Measurements from ENCODE around the gene ALPK1.
A peak's percentile ranks its signal among the peaks of the same experiment; 100 is the strongest.
"Not testable (repeated sequence)": the region's sequence is repeated elsewhere in the genome, so short reads cannot be mapped to it uniquely, and the experiment has no call there.

Gene ALPK1

GRCh38 chr4:112289407-112290253, 7.5 kb upstream of the ALPK1 start:
- Mint-ChIP-seq H3K27me3 (ENCODE audit: low read depth) (no peaks in the 10 kb centered on the region), H3K27ac (no peak overlapping the region), H3K9me3 (no peaks in the 10 kb centered on the region), H3K4me1 (peaks cover 4% of the 10 kb centered on the region), H3K4me3 (no peak overlapping the region), H3K36me3 (ENCODE audit: low read depth) (no peaks in the 10 kb centered on the region)
- TF ChIP-seq CTCF (IDR thresholded peaks at IDR 0.05; ENCODE audit: unreplicated experiment in 3 of 3): no peak

DNA sequence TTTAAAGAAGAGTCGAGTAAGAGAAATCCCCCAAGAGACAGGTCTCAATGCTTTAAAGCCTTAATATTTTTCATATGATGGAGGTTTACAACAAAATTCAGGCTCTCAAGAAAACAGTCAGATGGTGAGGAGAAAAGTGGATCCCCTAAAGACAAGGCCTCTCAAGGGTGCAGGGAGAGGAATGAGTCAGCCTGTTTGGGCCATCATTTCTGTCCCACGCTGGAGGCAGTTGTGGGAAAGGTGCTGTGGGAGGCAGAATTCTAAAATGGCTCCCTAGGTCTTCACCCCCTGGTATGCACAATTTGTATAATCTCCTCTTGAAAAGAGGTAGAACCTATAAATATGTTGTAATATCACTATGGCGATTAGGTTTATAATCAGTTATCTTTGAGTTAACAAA, 6.8 kb upstream of the ALPK1 start:
- no peaks in the 10 kb centered on the region for H3K36me3 Mint-ChIP-seq (ENCODE audit: low read depth)
- no peak overlapping the region for H3K4me3 Mint-ChIP-seq
- no peaks in the 10 kb centered on the region for H3K9me3 Mint-ChIP-seq
- H3K27ac Mint-ChIP-seq: no peak overlapping the region
- no peaks in the 10 kb centered on the region for H3K27me3 Mint-ChIP-seq (ENCODE audit: low read depth)
- TF ChIP-seq CTCF (IDR thresholded peaks at IDR 0.05; ENCODE audit: unreplicated experiment in 3 of 3): no peak
- no peaks in the 10 kb centered on the region for H3K4me1 Mint-ChIP-seq

DNA sequence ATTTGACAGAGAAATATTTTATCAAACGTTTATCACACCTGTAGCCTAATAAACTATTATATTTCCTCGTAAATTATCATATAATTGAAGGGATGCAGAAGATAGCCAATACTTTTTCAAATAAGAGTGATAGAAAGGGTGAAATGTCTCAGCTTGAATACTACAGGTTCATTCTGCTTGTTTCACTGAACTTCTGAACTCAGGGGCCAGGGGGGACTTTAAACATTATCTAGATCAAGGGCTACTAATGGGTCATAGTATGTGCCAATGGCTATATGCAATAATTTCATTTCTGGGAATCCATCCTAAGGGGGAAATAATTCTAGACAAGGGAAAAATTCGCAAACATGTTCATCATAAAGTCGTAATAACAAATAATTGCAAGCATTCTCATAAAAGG, 2.6 kb downstream of the ALPK1 start:
- Mint-ChIP-seq H3K9me3 (no peaks in the 10 kb centered on the region), H3K4me3 (no peak overlapping the region), H3K4me1 (peaks cover 22% of the 10 kb centered on the region), H3K27me3 (ENCODE audit: low read depth) (no peaks in the 10 kb centered on the region), H3K27ac (no peak overlapping the region), H3K36me3 (ENCODE audit: low read depth) (no peaks in the 10 kb centered on the region)
- no peak for TF ChIP-seq CTCF (IDR thresholded peaks at IDR 0.05; ENCODE audit: unreplicated experiment in 3 of 3)

DNA sequence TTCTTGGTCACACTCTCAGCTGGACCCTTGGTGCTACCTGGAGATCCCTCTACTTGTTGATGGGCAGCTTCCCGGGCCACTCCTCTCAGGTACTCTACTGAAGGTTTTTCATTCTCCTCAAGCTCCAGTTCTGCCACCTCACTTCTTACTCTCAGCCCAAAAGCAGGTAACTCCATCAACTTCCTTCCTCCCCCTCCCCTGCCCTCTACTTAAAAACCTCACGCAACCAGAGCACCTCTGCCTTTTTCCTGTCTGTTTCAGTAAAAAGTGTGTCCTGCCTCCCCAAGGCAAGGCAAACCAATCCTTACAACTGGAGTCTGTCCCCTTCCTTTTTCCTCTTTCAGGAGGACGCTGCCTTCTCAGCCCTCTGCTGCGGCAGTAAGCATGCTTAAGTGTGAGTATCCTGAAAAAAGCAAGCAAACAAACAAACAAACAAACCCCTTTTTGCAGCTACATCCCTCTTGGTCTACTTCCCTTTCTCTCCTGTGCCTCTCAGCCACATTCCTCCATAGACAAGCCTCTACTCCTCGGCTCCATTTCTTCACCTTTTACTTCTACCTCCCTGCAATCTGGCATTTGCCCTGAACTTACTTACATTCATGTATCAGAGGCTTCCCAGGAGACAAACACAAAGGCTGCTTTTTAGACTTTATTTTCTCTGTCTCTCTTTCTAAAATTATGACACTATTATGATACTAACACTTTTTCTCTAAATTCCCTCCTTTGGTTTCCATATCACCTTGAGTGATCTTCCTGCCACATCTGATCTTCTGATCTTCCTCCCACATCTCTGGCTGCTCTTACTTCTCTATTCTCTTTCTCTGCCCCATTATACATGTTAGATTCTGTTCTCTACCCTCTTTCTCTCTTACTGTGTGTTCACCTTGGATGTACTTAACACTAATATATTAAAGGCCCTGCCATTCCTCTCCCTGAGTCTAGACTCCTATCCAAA, 5.4 kb downstream of the ALPK1 start:
- Mint-ChIP-seq H3K27me3 (ENCODE audit: low read depth) (no peaks in the 10 kb centered on the region), H3K9me3 (peaks cover 10% of the 10 kb centered on the region), H3K4me1 (peaks cover 13% of the 10 kb centered on the region), H3K27ac (no peak overlapping the region), H3K36me3 (ENCODE audit: low read depth) (no peaks in the 10 kb centered on the region), H3K4me3 (no peak overlapping the region)
- no peak for TF ChIP-seq CTCF (IDR thresholded peaks at IDR 0.05; ENCODE audit: unreplicated experiment in 3 of 3)

GRCh38 chr4:112305477-112305876, 8.3 kb downstream of the ALPK1 start:
- peaks cover 14% of the 10 kb centered on the region for H3K9me3 Mint-ChIP-seq
- H3K4me1 Mint-ChIP-seq; H3K4me3 Mint-ChIP-seq; H3K36me3 Mint-ChIP-seq (ENCODE audit: low read depth); H3K27me3 Mint-ChIP-seq (ENCODE audit: low read depth); H3K27ac Mint-ChIP-seq: not testable (repeated sequence)

DNA sequence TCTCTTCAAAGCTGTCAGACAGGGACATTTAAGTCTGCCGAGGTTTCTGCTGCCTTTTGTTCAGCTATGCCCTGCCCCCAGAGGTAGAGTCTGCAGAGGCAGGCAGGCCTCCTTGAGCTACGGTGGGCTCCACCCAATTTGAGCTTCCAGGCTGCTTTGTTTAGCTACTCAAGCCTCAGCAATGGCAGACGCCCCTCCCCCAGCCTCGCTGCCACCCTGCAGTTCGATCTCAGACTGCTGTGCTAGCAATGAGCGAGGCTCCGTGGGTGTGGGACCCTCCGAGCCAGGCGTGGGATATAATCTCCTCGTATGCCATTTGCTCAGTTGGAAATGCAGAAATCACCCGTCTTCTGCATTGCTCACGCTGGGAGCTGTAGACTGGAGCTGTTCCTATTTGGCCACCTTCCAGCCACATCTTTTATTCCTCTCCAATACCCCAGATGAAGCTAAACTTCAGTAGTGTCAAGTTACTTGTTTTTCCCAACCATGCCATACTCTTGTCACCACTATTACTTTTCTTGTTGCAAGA, 12.2 kb downstream of the ALPK1 start:
- H3K4me1 Mint-ChIP-seq: not testable (repeated sequence)

More for the DNA sequence above, 12.2 kb downstream of the ALPK1 start:
- Mint-ChIP-seq H3K4me3 (peak overlapping the region; percentile 60 to 76 (median 62)), H3K27ac (peak overlapping the region; percentile 21 to 56 (median 47)), H3K9me3 (peaks cover 14% of the 10 kb centered on the region)
- H3K36me3 Mint-ChIP-seq (ENCODE audit: low read depth); H3K27me3 Mint-ChIP-seq (ENCODE audit: low read depth): not testable (repeated sequence)

All from nephron (organoid).